ENCODE measurements around the gene AP4S1.
A peak's percentile ranks its signal among the peaks of the same experiment; 100 is the strongest.
"Not testable (repeated sequence)": the region's sequence is repeated elsewhere in the genome, so short reads cannot be mapped to it uniquely, and the experiment has no call there.

Gene AP4S1

GRCh38 chr14:31025367-31026076 is at the start of gene AP4S1:
TSS of gene AP4S1 (plus strand) at chr14:31025649. CDS start at chr14:31066197, 40,548 bp downstream.
- peak; percentile 15 for DNase-seq (ENCODE audit: low spot score)

GRCh38 chr14:30977752-30978151 is 47.7 kb upstream of the AP4S1 start:
- no peak for DNase-seq (ENCODE audit: low spot score)

DNA sequence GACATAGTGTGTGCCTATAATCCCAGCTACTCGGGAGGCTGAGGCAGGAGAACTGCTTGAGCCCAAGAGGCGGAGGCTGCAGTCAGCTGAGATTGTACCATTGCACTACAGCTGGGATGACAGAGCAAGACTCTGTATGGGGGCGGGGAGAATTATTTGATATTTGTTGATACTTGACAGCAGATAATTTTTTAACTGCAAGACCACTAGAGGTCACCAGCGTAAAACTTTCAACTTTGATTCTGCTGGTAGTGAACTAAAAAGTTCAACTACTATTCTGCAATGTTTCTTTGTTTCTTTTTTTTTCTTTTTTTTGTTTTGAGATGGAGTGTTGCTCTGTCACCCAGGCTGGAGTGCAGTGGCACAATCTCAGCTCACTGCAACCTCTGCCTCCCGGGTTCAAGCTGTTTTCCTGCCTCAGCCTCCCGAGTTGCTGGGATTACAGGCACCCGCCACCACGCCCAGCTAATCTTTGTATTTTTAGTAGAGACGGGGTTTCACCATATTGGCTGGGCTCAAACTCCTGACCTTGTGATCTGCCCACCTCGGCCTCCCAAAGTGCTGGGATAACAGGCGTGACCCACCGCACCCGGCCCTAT is 45.2 kb upstream of the AP4S1 start:
- peak; percentile 71 for DNase-seq (ENCODE audit: low spot score)

- DNase-seq (ENCODE audit: low spot score), result no peak
These were observed 44.5 kb upstream of the AP4S1 start for GRCh38 chr14:30980980-30981379.

- DNase-seq (ENCODE audit: low spot score), result no peak
These were observed 42.9 kb upstream of the AP4S1 start for GRCh38 chr14:30982533-30982932.

GRCh38 chr14:30983858-30984257 is 41.6 kb upstream of the AP4S1 start:
- no peak for DNase-seq (ENCODE audit: low spot score)

DNA sequence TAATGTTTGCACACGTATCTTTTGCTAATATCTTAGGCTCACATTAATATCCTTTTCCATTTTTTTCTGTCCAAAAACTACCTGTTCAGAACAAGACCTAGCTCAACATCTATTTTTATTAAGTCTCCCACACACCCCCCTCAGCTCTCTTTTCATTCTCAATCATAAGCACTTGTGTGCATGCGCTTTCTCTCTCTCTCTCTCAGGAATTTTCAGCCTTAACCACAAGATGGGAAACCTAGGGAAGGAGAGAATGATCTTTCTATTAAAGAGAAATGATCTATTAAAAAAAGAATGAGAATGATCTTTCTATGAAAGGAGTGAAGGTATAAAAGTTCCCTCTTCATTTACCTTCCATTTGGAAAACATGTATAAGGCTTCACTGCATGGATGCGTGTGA is 39.7 kb upstream of the AP4S1 start:
- no peak for DNase-seq (ENCODE audit: low spot score)

DNA sequence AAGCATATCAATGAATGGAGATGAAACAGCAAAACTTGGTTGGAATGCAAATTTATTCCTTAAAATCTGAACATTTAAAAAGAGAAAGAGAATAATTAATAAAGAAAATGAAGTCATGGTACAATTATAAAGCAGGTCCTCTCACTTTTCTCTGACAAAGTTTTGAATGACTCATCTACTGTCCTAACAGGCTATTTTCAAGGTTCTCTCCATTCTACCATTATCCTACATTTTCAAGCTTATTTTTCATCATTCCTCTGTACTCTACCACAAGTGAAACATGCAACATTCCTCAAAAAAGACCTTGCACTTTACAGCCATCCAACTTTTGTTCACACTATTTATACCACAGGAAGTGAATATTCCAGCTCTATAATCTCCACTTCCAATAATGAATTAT is 36.9 kb upstream of the AP4S1 start:
- DNase-seq (ENCODE audit: low spot score), result peak; percentile 36

DNA sequence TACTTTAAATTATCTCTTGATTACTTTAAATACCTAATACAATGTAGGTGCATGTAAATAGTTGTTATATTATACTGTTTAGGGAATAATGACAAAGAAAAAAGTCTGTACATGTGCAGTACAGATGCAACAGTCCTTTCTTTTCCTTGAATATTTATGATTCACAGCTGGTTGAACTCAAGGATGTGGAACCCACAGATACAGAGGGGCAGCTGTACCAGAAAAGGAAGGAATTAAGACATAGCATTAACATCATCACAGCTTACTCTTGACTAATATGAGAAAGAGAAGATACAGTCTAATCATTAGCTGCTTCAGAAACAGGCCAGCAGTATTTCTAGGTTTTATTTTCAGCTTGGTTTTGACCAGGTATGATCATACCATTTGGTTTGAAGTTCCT is 34.7 kb upstream of the AP4S1 start:
- no peak for DNase-seq (ENCODE audit: low spot score)

- DNase-seq (ENCODE audit: low spot score), result no peak
These were observed 34.0 kb upstream of the AP4S1 start for GRCh38 chr14:30991408-30991807.

DNA sequence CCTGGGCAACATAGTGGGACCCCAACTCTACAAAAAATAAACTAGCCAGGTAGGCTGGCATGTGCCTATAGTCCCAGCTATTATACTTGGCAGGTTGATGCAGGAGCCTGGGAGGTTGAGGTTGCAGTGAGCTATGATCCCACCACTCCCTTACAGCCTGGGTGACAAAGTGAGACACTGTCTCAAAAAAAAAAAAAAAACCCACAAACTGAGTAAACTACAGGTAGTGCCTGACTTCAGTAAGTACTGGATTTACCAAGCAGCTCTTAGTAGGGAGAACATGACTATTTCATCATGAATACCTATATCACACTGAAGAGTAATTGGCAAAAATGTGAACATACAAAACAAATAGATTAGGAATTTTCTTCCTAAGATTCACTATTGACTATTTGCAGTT is 32.4 kb upstream of the AP4S1 start:
- no peak for DNase-seq (ENCODE audit: low spot score)

GRCh38 chr14:30994681-30995620 is 30.5 kb upstream of the AP4S1 start:
- DNase-seq (ENCODE audit: low spot score), result peak; percentile 6

GRCh38 chr14:30995689-30996088 is 29.8 kb upstream of the AP4S1 start:
- DNase-seq (ENCODE audit: low spot score), result no peak

DNA sequence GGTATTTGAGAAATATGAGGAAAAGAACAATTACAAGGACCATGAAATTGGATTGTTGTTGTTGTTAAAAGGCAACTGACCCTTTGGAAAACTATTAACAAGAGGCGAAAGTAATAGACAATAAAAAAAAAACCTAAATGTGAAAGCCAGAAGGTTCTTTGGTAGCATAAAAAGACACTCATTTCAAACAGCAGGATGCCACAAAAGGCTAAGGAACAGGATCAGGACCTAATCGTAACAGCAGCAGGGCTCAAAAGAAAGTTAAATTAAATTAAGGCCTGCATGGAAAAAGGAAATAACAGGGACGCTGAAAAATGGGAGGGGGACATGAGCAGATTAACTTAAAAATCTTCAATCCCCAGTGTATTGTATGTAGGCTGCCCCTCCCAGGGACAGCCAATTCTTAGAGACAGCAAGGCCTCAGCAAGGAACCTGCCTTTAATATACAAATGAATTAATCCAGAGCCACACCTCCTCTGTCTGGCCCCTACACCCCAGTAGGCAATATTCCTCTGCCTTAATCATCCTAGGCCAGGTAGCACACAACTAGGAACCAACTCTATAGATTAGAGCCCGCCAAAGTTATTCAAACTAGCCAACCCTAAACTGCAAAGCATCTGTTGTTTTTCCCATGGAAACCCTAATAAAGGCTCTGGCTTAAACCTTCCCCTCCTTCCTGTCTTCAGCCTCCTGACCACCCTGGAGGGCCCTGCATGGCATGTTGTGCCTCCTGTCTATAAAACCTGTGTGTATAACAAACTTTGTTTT is 28.4 kb upstream of the AP4S1 start:
- no peak for DNase-seq (ENCODE audit: low spot score)

DNA sequence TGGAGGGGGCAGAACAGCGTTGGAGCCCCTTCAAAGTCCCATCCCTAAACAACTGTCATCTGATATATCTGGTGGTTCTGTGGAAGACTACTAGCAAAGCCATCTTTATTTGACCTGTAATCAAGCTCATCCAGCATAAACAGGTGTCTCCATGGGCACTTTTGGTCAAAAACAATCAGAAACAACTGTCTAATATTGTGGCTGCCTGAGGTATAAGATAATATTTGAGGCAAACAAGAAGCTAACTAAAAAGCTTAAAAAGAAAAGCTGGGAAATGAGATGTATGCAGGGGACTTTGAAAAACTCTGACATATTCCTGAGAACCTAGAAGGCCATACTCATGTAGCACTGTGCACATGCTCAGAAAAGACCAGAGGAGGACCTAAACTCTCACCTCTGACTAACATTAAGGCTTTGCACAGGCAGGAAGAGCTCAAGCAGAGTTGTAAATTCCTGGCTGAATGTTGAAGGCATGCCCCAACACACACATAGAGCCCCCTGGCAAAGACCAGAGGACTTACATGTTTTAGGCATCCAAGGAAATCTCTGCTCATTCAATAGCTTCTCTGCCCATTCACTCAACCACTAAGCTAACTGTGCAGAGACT is 27.2 kb upstream of the AP4S1 start:
- DNase-seq (ENCODE audit: low spot score), result no peak

DNA sequence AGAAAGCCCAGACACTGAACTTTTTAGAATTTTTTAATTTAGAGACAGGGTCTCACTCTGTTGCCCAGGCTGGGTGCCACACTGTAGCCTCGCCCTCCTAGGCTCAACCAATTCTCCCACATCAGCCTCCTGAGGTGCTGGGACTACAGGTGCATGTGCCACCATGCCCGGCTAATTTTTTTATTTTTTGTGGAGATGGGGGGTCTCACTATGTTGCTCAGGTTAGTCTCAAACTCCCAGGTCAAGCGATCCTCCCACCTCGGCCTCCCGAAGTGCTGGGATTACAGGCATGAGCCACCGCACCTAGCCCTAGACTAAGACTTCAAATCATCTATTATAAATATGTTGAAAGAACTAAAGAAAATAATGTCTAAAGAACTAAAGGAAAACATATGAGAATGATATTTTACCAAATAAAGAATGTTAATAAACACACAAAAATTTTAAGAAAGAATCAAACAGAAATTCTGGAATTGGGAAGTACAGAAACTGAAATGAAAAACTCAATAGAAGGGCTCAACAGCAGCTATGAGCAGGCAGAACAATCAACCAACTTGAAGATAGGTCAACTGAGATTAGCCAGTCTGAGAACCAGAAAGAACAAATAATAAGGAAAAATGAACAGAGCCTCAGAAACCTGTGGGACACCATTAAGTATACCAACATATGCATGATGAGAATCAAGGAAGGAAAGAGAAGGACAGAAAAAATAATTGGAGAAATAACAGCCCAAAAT is 26.2 kb upstream of the AP4S1 start:
- DNase-seq (ENCODE audit: low spot score), result no peak

GRCh38 chr14:31000629-31001338 is 24.7 kb upstream of the AP4S1 start:
- DNase-seq (ENCODE audit: low spot score), result no peak

GRCh38 chr14:31001339-31001658 is 24.1 kb upstream of the AP4S1 start:
- no peak for DNase-seq (ENCODE audit: low spot score)

DNA sequence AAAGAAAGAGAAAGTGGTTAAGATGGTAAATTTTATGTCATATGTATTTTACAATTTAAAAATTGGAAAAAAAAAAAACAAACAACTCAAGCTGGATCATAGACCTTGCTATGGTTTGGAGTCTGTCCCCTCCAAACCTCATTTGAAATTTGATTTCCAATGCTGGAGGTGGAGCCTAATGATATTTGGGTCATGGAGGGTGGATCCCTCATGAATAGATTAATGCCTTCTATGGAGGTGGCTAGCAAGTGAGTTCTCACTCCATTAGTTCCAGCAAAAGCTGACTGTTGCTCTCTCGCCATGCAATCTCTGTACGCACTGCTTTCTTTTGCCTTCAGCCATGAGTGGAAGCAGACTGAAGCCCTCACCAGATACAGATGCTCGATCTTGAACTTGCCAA is 22.2 kb upstream of the AP4S1 start:
- DNase-seq (ENCODE audit: low spot score), result no peak

GRCh38 chr14:31004007-31004406 is 21.4 kb upstream of the AP4S1 start:
- DNase-seq (ENCODE audit: low spot score), result not testable (repeated sequence)

All from AG08395 (cell line).